Renal cortex interstitium (tissue), 11 donors: ENCODE data around the gene TSPAN5. TPM values are rescaled to one million over a fixed set of nuclear protein-coding genes. Genes with fewer than 3 reads are reported as not detected.
A peak's percentile ranks its signal among the peaks of the same experiment; 100 is the strongest.

ENCODE experiments used
- DNase-seq, 11 donors: peaks; one replicate each; pipeline ENCODE4 v3.0.0-alpha.2; 2013; ENCODE audit warnings: low read depth in 9 of 11, low spot score in 4 of 11; ENCODE audit errors: extremely low read depth in 1 of 11
- polyA plus RNA-seq, 3 donors: library from polyadenylated mRNA; unstranded; fragments of 120-200 nt; gene quantifications; one replicate each; pipeline ENCODE4 v1.2.1, GENCODE V29; 2013; ENCODE audit not compliant: insufficient read length in 3 of 3

The TSPAN5 gene
- polyA plus RNA-seq, 3 donors: 20.5 to 32.8 (median 31.0) TPM

- peak in 5 of 11 donors; percentile 15 to 40 (median 35) for DNase-seq
Measured at GRCh38 chr4:98657531-98658286, 702 bp downstream of the TSPAN5 start.

- DNase-seq: no peak
Measured at GRCh38 chr4:98656886-98657285, 1.5 kb downstream of the TSPAN5 start.

- no peak for DNase-seq
Measured at GRCh38 chr4:98656443-98656842, 2.0 kb downstream of the TSPAN5 start.

- DNase-seq: no peak
Measured at GRCh38 chr4:98653890-98654867, 4.2 kb downstream of the TSPAN5 start.

DNA sequence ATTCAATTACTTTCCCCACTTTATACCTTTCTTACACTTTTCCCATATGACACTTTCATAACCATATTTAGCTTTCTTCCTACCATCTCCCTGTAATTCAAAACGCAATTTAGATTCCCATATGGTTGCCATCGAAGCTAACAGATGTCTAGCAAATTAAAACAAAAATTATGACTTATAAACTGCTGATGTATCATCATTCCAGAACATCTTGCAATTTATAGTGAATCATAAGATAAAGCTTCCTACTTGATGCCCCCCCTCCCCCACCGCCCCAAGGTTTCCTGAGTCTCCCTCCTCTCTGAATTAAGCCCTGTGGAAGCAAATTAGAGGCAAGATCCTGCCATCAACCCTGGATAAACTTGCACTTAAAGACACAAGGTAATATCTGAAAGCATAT is 5.4 kb downstream of the TSPAN5 start:
- DNase-seq: no peak

- DNase-seq: no peak
Measured at GRCh38 chr4:98648602-98649001, 9.8 kb downstream of the TSPAN5 start.

DNA sequence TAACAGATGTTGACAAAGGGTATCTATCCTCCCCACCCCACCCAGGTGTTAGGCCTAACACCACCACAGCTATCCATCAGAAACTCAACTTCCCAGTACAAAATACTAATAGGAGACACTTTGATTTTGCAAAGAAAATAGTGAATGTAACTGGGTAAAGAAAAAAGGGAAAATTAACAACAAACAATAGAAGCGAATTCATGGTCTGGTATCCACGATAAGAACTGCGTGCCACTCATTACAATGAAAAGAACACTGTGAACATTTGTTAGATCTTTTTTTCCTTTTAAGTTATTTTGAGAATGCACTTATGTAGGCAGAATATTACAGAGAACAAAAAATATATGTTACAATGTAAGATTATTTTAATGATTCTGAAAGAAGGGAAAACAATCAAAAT is 12.0 kb downstream of the TSPAN5 start:
- DNase-seq: no peak

DNA sequence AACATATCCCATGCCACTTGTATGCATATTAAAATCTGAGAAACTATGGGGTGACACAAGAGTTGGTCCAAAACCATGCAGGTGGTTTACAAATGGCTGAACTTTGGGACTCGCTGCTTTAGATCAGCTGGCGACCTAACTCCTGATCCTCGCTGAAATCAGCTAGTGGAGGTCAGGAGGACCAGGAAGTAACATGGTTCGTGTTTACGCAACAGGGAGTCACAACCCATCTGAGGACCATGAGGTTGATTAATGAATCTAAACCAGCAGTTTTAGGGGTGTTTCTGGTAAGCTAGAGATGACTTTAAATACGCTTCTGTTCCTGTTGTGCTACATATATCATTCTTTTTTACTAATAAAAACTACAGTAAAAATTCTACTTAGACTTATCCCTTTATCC is 12.9 kb downstream of the TSPAN5 start:
- DNase-seq: no peak

- no peak for DNase-seq
Measured at GRCh38 chr4:98643755-98644154, 14.7 kb downstream of the TSPAN5 start.

GRCh38 chr4:98642991-98643426 is 15.4 kb downstream of the TSPAN5 start:
- DNase-seq: no peak

DNA sequence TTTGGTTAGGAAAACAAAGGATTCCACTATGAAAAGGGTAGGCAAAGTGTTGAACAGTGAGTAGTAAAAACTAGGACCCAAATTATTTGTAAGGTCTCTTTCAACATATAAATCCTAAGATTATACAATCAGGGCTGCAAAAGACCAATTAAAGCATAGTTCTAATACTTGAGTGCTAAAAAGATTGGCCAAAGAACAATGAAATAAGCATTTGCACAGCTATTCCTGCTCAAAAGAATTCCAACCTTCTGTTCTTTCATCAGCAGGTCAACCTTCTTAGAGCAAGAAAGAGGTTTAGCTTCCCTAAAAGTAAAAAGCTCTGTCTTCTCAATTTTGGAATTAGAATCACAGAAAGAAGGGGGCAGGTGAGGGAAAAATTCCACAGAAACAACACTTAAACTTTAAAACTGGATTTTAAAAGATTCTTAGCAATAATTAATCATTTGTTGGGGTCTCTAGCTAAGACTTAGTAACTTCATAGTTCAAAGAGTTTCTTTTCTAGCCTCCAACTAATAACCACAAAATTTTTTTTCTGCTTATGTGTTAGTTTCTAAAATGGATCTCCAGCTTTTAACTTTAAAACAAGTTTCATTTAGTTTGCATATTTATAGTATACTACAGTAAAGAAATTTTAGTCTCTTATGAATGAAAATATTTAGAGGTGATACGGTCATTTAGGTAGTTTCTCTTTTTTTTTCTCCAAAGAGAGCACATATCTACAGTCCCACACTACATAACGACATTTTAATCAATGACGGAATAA is 16.3 kb downstream of the TSPAN5 start:
- no peak for DNase-seq

DNA sequence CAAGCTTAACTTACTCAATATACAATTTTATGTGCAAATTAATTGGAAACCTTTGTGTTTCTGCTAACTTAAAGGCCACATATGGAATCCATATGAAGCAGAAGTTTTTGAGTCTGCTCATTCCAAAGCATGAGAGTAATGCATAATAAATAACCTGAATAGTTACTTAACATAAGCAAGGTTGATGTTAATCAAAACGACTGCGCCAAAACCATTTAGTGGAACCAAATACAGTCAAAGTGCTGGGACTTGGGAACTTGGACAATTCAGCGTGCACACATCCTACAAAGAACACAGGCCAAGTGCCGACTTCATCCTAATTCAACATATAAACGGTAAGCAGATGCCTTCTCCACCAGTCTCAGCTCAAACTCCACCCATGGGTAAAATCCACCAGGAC is 17.0 kb downstream of the TSPAN5 start:
- DNase-seq: peak in 1 of 11 donors; percentile 15

DNA sequence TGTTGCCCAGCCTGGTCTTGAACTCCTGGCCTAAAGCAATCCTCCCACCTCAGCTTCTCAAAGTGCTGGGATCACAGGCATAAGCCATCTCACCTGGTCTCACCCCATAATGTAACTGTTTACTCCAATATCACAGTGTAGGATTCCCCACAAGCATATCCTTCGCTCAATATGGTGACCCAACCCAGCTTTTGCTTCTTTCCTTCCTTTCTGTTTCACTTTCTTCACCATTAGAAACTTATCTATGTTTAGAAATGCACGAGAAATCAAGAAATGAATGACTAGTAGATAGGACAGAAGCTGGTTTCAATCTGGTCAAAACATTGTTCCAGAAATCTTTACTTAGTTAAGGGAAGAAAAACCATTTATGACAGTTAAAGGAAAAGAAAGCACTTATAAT is 18.9 kb downstream of the TSPAN5 start:
- no peak for DNase-seq

DNA sequence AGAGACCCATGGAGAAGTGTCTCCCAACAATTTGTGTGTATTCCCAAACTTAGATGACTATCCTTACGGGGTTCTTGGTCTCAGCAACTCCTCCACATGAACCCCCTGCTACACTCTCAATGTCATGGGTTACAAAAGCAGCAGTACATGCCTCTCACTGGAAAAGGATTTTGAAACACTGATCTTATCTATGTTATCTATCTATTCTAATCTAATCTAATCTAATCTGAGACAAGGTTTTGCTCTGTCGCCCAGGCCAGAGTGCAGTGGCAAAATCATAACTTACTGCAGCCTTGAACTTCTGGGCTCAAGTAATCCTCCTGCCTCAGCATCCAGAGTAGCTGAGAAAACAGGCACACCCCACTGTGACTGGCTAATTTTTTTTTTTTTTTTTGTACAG is 19.3 kb downstream of the TSPAN5 start:
- no peak for DNase-seq

DNA sequence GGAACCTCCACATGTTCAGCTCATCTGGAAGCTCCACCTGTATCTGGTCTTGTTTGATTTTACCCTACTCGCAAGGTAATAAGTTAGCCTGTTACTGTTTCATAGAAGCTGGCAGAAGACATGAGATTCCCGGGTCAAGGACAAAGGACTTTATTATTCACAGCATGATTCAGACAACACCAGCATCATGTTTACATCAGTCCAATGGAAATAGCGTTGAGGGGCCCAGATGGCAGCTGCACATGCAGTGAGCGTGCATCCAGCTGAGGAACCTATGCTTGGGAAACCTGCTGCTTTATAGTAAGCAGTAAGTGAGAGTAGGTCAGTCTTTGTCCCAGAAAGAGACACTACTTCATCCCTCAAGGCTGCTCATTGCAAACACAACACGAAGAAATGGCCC is 19.8 kb downstream of the TSPAN5 start:
- DNase-seq: no peak

DNA sequence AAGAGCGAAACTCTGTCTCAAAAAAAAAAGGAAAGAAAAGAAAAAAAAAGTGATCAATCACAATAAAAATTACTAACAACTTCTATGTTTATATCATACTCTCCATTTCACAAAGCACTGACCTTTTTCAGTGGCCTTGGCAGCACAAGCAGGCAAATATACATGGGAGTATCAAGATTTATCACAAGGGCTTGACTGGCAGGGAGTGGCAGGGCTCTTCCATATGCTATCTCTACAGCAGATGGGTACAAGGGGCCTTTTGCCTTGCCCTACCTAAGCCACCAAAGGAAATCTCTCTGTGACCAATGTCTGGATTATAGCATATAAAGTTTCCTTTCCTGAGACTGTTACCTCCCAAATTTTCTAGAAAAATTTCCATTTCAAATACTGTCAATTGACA is 24.4 kb downstream of the TSPAN5 start:
- no peak for DNase-seq

DNA sequence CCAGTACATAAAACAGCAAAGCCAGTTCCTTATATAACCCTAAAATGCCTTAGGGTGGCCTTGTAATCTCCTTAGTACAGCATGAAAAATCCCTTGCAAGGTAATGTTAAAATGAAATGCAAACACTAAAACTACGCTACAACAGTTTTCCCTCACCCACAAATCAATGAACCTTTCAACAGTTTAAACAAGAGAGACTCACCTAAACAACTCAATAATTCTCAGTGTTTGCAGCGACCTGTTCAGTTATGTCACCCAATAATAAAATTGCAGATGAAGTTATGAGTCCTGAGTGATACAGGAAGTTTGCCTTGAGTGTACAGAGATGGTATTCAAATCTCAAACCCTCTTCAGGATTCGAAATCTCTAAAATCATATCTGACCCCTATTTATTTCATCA is 25.3 kb downstream of the TSPAN5 start:
- no peak for DNase-seq

DNA sequence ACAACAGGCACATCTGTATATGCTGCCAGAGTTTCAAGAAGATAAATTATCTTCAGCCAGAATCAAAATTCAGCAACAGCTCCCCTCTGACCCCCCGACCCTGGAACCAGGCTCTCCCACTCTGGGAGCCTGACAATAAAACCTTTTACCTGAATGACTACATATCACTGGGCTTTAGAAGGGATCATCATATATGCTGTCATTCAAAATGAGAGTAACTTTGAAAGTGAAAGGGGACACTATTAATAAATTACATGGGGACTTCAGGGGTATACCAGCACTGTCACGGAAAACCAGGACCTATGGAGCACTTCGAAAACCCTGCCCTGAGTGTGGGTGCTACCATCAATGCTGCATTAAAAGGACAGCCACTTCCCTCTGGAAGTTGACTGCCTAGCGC is 26.2 kb downstream of the TSPAN5 start:
- no peak for DNase-seq

DNA sequence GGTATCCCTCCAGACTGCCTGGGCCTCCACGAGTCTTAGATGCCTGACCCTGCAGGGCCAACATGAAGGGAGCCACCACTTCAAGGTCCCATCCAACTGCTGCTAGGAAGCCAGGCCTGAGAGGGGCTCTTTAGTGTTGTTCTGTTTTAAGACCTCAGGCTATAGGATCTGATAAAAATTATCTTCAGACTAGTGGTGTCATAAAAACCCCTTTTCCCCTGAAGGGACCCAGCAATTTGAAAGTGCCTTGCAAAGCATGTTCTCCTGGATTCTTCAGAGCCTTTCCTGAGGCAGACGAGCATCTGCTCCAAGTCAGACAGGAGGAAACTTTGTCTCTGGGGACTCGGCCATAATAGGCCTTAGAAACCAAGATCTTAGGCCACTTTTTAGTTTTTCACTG is 26.9 kb downstream of the TSPAN5 start:
- no peak for DNase-seq
